HepG2 (cell line): ENCODE results near the gene SNIP1. TPM values are rescaled to one million over a fixed set of nuclear protein-coding genes. Genes with fewer than 3 reads are reported as not detected.
A peak's percentile ranks its signal among the peaks of the same experiment; 100 is the strongest.

ENCODE experiments used
- BATF2 ChIP-seq: sonication (generic); formaldehyde crosslinking; IDR thresholded peaks from 2 replicates; pipeline ENCODE4 v1.8.0; 2022; ENCODE audit warnings: mild to moderate bottlenecking, missing genetic modification reagents, moderate library complexity
- FOXO1 ChIP-seq: sonication (generic); formaldehyde crosslinking; IDR thresholded peaks from 2 replicates; pipeline ENCODE4 v1.4.0; 2020; ENCODE audit warnings: missing genetic modification reagents
- GATAD2A ChIP-seq: IDR thresholded peaks from 2 replicates; pipeline ENCODE4 v1.6.1; 2016
- MAZ ChIP-seq, 2 experiments: sonication (generic) in 1 of 2; formaldehyde crosslinking in 1 of 2; IDR thresholded peaks; 2 replicates each; pipeline versions ENCODE4 v1.5.0 to v1.6.1; 2012 to 2020; ENCODE audit warnings: low read depth in 2 of 2, mild to moderate bottlenecking in 2 of 2, borderline replicate concordance in 1 of 2, improper control_type of control experiment in 1 of 2, low read length in 1 of 2, missing genetic modification reagents in 1 of 2, moderate library complexity in 1 of 2
- PHF8 ChIP-seq: sonication (generic); formaldehyde crosslinking; IDR thresholded peaks from 2 replicates; pipeline ENCODE4 v1.5.0; 2020; ENCODE audit warnings: missing genetic modification reagents
- SYNCRIP ChIP-seq: fragments of 200-400 bp; formaldehyde crosslinking; IDR thresholded peaks from 2 replicates; pipeline ENCODE4 v1.6.1; 2018; ENCODE audit warnings: mild to moderate bottlenecking, low read depth, low read length; ENCODE audit not compliant: insufficient read depth
- ZBTB3 ChIP-seq: sonication (generic); formaldehyde crosslinking; IDR thresholded peaks from 2 replicates; pipeline ENCODE4 v1.4.0; 2020; ENCODE audit warnings: low read depth, mild to moderate bottlenecking, moderate library complexity, missing genetic modification reagents, borderline replicate concordance
- ZFP37 ChIP-seq: sonication (generic); formaldehyde crosslinking; IDR thresholded peaks from 2 replicates; pipeline ENCODE4 v1.4.0; 2020; ENCODE audit warnings: missing genetic modification reagents, borderline replicate concordance
- ZNF512 ChIP-seq: sonication (generic); formaldehyde crosslinking; IDR thresholded peaks from 2 replicates; pipeline ENCODE4 v1.4.0; 2020; ENCODE audit warnings: mild to moderate bottlenecking, missing genetic modification reagents
- ZNF577 ChIP-seq: sonication (generic); formaldehyde crosslinking; IDR thresholded peaks from 2 replicates; pipeline ENCODE4 v1.4.0; 2020; ENCODE audit warnings: mild to moderate bottlenecking, low read depth, missing genetic modification reagents, borderline replicate concordance
- ZNF891 ChIP-seq: sonication (generic); formaldehyde crosslinking; IDR thresholded peaks from 2 replicates; pipeline ENCODE4 v1.5.0; 2020; ENCODE audit warnings: mild to moderate bottlenecking, missing genetic modification reagents
- polyA plus RNA-seq, 8 experiments: library from polyadenylated mRNA; depleted of rRNA in 3 of 8; stranded (reverse) in 7 of 8; unstranded in 1 of 8; fragments of >200 nt; fragmentation: Illumina TruSeq in 4 of 8; extraction: Trizol in 4 of 8; gene quantifications; 2 replicates each; pipeline versions ENCODE4 v1.2.1 to v1.2.3, GENCODE V29; 2011 to 2016; ENCODE audit warnings: low read depth in 4 of 8, missing spikeins in 1 of 8, mixed read lengths in 1 of 8; ENCODE audit not compliant: insufficient read depth in 1 of 8
- total RNA-seq, 5 experiments: library from RNA; depleted of rRNA; stranded (reverse); fragments of >200 nt; fragmentation: Illumina TruSeq; extraction: Trizol; gene quantifications; 2 replicates each; pipeline ENCODE4 v1.2.3, GENCODE V29; 2016; ENCODE audit warnings: low read depth in 1 of 5
- TF ChIP-seq, protein P1 (sequence below): sonication (generic); formaldehyde crosslinking; IDR thresholded peaks from 2 replicates; pipeline ENCODE4 v1.8.0; 2022; ENCODE audit warnings: mild to moderate bottlenecking, missing genetic modification reagents; ENCODE audit not compliant: insufficient replicate concordance
- TF ChIP-seq, protein P2 (sequence below): sonication (generic); formaldehyde crosslinking; IDR thresholded peaks from 2 replicates; pipeline ENCODE4 v1.5.0; 2020; ENCODE audit warnings: mild to moderate bottlenecking, missing genetic modification reagents, borderline replicate concordance
- TF ChIP-seq, protein P3 (sequence below): fragments of 450-650 bp; IDR thresholded peaks from 2 replicates; pipeline ENCODE4 v1.6.1; 2017

The SNIP1 gene
- total and polyA plus RNA-seq, 2 of the 13 experiments (the other 11 are each of a cell fraction or from before 2014, with no cell fraction given), result 5.5 to 11.2 TPM

DNA sequence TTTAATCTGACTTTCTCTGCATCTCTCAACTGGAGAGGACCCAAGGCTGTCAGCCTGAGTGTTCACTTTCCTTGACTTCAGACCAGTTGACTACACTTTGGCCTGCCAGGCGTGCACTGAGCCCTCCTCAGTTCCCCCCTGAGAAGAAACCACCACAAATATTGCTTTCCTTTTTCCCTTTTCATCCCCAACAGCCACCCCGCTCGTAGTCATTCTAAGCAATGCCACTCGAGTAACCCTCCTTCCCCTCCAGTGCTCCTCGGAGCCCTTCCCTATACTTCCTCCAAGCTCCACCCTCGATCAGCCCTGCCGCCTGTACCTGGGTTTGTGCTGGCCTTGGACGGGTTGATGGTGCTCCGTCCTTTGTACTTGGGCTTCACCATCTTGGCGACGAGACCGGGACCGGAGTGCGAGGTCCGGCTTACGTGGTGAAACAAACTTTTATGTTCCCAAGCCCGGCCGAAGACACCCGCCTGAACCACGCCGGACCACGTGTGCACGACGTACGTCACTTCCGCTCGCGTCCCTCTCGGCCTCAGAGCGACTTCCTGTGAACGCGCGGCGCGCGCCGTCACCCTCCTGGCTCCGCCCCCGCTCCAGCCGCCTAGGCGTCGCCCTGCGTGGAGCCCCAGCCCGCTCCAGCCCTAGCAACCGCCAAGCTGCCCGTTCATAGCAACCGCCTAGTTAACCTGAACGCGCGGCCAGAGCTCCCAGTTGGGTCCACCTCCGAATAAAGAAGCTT, 41.5 kb upstream of the SNIP1 start, which contains the start of gene GNL2 (continued):
- TF ChIP-seq BATF2 (CRISPR knock-in tag) (no peak), FOXO1 (CRISPR knock-in tag) (no peak; the same call in 1 of the 2 replicates), GATAD2A (CRISPR knock-in tag) (peak; percentile 33; the same call in 1 of the 2 replicates), ZFP37 (CRISPR knock-in tag) (0 out of 2 replicates have a peak, but pooled peaks have one; percentile 25), SYNCRIP (no peak), ZNF512 (CRISPR knock-in tag) (no peak), ZNF891 (CRISPR knock-in tag) (peak; percentile 81; the same call in 1 of the 2 replicates), ZBTB3 (no peak), MAZ (IDR thresholded peaks at IDR 0.05; ENCODE audit: borderline replicate concordance, low read depth, low read length) (peak; percentile 60; the same call in 1 of the 2 replicates), MAZ (CRISPR knock-in tag; IDR thresholded peaks at IDR 0.05; ENCODE audit: low read depth) (peak; percentile 84), PHF8 (peak; percentile 90), ZNF577 (no peak)
- TF ChIP-seq, protein P1, sequence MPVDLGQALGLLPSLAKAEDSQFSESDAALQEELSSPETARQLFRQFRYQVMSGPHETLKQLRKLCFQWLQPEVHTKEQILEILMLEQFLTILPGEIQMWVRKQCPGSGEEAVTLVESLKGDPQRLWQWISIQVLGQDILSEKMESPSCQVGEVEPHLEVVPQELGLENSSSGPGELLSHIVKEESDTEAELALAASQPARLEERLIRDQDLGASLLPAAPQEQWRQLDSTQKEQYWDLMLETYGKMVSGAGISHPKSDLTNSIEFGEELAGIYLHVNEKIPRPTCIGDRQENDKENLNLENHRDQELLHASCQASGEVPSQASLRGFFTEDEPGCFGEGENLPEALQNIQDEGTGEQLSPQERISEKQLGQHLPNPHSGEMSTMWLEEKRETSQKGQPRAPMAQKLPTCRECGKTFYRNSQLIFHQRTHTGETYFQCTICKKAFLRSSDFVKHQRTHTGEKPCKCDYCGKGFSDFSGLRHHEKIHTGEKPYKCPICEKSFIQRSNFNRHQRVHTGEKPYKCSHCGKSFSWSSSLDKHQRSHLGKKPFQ, result no peak
- TF ChIP-seq, protein P2, sequence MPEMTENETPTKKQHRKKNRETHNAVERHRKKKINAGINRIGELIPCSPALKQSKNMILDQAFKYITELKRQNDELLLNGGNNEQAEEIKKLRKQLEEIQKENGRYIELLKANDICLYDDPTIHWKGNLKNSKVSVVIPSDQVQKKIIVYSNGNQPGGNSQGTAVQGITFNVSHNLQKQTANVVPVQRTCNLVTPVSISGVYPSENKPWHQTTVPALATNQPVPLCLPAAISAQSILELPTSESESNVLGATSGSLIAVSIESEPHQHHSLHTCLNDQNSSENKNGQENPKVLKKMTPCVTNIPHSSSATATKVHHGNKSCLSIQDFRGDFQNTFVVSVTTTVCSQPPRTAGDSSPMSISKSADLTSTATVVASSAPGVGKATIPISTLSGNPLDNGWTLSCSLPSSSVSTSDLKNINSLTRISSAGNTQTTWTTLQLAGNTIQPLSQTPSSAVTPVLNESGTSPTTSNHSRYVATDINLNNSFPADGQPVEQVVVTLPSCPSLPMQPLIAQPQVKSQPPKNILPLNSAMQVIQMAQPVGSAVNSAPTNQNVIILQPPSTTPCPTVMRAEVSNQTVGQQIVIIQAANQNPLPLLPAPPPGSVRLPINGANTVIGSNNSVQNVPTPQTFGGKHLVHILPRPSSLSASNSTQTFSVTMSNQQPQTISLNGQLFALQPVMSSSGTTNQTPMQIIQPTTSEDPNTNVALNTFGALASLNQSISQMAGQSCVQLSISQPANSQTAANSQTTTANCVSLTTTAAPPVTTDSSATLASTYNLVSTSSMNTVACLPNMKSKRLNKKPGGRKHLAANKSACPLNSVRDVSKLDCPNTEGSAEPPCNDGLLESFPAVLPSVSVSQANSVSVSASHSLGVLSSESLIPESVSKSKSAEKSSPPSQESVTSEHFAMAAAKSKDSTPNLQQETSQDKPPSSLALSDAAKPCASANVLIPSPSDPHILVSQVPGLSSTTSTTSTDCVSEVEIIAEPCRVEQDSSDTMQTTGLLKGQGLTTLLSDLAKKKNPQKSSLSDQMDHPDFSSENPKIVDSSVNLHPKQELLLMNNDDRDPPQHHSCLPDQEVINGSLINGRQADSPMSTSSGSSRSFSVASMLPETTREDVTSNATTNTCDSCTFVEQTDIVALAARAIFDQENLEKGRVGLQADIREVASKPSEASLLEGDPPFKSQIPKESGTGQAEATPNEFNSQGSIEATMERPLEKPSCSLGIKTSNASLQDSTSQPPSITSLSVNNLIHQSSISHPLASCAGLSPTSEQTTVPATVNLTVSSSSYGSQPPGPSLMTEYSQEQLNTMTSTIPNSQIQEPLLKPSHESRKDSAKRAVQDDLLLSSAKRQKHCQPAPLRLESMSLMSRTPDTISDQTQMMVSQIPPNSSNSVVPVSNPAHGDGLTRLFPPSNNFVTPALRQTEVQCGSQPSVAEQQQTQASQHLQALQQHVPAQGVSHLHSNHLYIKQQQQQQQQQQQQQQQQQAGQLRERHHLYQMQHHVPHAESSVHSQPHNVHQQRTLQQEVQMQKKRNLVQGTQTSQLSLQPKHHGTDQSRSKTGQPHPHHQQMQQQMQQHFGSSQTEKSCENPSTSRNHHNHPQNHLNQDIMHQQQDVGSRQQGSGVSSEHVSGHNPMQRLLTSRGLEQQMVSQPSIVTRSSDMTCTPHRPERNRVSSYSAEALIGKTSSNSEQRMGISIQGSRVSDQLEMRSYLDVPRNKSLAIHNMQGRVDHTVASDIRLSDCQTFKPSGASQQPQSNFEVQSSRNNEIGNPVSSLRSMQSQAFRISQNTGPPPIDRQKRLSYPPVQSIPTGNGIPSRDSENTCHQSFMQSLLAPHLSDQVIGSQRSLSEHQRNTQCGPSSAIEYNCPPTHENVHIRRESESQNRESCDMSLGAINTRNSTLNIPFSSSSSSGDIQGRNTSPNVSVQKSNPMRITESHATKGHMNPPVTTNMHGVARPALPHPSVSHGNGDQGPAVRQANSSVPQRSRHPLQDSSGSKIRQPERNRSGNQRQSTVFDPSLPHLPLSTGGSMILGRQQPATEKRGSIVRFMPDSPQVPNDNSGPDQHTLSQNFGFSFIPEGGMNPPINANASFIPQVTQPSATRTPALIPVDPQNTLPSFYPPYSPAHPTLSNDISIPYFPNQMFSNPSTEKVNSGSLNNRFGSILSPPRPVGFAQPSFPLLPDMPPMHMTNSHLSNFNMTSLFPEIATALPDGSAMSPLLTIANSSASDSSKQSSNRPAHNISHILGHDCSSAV (CRISPR knock-in tag), result no peak
- TF ChIP-seq, protein P3, sequence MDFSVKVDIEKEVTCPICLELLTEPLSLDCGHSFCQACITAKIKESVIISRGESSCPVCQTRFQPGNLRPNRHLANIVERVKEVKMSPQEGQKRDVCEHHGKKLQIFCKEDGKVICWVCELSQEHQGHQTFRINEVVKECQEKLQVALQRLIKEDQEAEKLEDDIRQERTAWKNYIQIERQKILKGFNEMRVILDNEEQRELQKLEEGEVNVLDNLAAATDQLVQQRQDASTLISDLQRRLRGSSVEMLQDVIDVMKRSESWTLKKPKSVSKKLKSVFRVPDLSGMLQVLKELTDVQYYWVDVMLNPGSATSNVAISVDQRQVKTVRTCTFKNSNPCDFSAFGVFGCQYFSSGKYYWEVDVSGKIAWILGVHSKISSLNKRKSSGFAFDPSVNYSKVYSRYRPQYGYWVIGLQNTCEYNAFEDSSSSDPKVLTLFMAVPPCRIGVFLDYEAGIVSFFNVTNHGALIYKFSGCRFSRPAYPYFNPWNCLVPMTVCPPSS, result no peak
